ENCODE results near the gene NHSL2.

The NHSL2 gene

DNA sequence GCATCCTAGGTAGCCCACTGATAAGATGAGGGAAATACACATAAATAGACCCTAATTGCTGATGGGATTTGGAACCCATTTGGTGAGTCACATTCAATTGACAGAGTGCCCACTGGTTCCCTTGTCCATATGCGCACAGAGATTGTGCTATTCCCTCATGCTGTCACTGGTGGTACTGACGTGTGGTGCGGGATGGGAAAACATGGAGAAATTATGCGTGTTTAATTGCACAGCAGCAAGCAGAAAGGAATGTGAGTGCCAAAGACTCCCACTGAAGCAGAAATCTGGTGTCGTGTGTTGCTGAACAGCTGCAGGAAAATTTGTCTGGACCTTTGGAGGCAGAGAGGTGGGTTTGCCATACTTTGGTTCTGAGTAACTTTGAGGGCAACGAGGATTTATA is 92.2 kb downstream of the NHSL2 start:
- Histone ChIP-seq H4K20me1 (ENCODE audit: insufficient read depth, low read length) (no peaks in the 10 kb centered on the region), H3K36me3 (replicated peaks; ENCODE audit: low read depth, low read length) (no peaks in the 10 kb centered on the region), H3K4me2 (ENCODE audit: low read length) (no peak overlapping the region), H3K27ac (ENCODE audit: low read length) (no peak overlapping the region), H3K9ac (ENCODE audit: low read length) (no peak overlapping the region), H3K9me3 (ENCODE audit: insufficient read depth, low read length) (no peaks in the 10 kb centered on the region), H2AFZ (ENCODE audit: low read depth, low read length) (no peak overlapping the region), H3K79me2 (ENCODE audit: low read length) (no peaks in the 10 kb centered on the region), H3K4me3 (ENCODE audit: low read length) (no peak overlapping the region), H3K4me1 (ENCODE audit: low read length) (0 out of 2 replicates have a peak, but pooled peaks cover 2% of the 10 kb centered on the region), H3K27me3 (ENCODE audit: low read depth, low read length) (0 out of 2 replicates have a peak, but pooled peaks cover 4% of the 10 kb centered on the region)
- TF ChIP-seq, protein P1, sequence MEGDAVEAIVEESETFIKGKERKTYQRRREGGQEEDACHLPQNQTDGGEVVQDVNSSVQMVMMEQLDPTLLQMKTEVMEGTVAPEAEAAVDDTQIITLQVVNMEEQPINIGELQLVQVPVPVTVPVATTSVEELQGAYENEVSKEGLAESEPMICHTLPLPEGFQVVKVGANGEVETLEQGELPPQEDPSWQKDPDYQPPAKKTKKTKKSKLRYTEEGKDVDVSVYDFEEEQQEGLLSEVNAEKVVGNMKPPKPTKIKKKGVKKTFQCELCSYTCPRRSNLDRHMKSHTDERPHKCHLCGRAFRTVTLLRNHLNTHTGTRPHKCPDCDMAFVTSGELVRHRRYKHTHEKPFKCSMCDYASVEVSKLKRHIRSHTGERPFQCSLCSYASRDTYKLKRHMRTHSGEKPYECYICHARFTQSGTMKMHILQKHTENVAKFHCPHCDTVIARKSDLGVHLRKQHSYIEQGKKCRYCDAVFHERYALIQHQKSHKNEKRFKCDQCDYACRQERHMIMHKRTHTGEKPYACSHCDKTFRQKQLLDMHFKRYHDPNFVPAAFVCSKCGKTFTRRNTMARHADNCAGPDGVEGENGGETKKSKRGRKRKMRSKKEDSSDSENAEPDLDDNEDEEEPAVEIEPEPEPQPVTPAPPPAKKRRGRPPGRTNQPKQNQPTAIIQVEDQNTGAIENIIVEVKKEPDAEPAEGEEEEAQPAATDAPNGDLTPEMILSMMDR (IDR thresholded peaks at IDR 0.05; ENCODE audit: low read depth, low read length) = no peak
- no peak for TF ChIP-seq EZH2phosphoT487 (IDR thresholded peaks at IDR 0.05; ENCODE audit: low read depth)

DNA sequence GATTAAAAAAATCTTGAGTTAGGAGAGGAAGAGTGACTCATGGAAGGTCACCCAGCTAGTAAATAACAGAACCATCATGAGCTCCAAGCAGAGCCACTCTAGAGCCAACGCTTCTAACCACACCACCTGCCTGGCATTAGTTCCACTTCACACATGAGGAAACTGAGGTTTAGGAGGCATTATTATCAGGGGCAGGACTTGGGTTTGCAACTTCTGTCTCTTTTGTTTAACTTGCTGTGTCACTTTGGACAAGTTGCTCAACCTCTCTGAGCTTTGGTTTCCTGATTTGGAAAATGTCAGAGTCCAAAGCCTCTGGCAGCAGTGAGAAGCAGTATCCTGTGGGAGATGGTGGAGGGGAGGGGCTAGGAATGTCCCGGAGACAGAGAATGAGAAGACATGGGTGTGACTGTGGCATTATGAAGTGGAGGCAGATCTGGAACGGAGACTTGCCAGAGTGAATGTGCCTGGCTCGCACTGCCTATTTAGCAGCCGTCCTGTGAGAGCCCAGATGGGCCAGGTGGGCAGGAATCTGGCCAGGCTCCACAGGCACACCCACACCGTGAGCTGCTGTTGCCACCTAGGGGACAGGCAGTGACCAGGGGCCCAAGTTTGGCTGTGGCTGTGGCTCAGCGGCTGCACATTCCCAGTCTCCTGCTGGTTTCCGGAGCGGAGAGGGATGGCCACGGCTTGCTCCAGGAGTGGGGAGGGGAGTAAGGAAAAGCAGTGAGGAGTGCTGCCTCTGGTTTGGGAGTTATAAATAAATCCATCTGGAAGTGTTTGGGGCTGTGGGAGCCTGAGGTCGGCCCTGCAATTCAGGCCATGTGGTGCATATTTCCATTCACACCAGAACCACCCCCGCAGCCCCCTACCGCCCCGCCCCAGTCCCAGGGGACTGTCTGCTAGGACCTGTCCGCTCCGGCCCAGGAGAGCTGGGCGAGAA is 93.4 kb downstream of the NHSL2 start:
- Histone ChIP-seq H2AFZ (ENCODE audit: low read depth, low read length) (no peak overlapping the region), H3K9ac (ENCODE audit: low read length) (no peak overlapping the region), H3K4me1 (ENCODE audit: low read length) (0 out of 2 replicates have a peak, but pooled peaks cover 2% of the 10 kb centered on the region), H3K36me3 (replicated peaks; ENCODE audit: low read depth, low read length) (no peaks in the 10 kb centered on the region), H3K27me3 (ENCODE audit: low read depth, low read length) (0 out of 2 replicates have a peak, but pooled peaks cover 6% of the 10 kb centered on the region), H3K79me2 (ENCODE audit: low read length) (no peaks in the 10 kb centered on the region), H3K27ac (ENCODE audit: low read length) (no peak overlapping the region), H3K9me3 (ENCODE audit: insufficient read depth, low read length) (no peaks in the 10 kb centered on the region), H3K4me2 (ENCODE audit: low read length) (no peak overlapping the region), H3K4me3 (ENCODE audit: low read length) (no peak overlapping the region), H4K20me1 (ENCODE audit: insufficient read depth, low read length) (no peaks in the 10 kb centered on the region)
- no peak for TF ChIP-seq EZH2phosphoT487 (IDR thresholded peaks at IDR 0.05; ENCODE audit: low read depth)
- TF ChIP-seq, protein P1 (IDR thresholded peaks at IDR 0.05; ENCODE audit: low read depth, low read length) = peak; percentile 15; the same call in 1 of the 2 replicates

DNA sequence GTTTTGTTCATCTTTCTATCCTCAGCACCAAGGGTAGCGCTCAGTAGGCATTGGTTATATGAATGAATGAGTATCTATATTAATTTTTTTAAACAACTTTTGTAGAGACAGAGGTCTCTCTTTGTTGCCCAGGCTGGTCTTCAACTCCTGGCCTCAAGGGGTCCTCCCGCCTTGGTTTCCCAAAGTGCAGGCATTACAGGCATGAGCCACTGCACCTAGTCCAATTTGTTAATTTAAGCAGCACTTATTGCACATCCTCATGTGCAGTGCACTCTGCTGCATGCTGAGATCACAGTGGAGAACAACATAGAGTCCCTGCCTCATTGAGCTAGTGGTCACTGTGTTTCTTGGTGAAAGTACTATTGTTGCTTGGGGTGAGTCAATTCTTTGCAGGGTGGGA is 94.4 kb downstream of the NHSL2 start:
- no peak overlapping the region for H3K4me3 ChIP-seq (ENCODE audit: low read length)
- no peak overlapping the region for H3K9ac ChIP-seq (ENCODE audit: low read length)
- H3K36me3 ChIP-seq (replicated peaks; ENCODE audit: low read depth, low read length) = no peaks in the 10 kb centered on the region
- no peaks in the 10 kb centered on the region for H3K9me3 ChIP-seq (ENCODE audit: insufficient read depth, low read length)
- H3K79me2 ChIP-seq (ENCODE audit: low read length) = no peaks in the 10 kb centered on the region
- H3K27me3 ChIP-seq (ENCODE audit: low read depth, low read length) = peaks cover 6% of the 10 kb centered on the region; the same call in 1 of the 2 replicates
- no peak overlapping the region for H3K4me2 ChIP-seq (ENCODE audit: low read length)
- H3K27ac ChIP-seq (ENCODE audit: low read length) = no peak overlapping the region
- TF ChIP-seq, protein P1 (IDR thresholded peaks at IDR 0.05; ENCODE audit: low read depth, low read length) = no peak
- TF ChIP-seq EZH2phosphoT487 (IDR thresholded peaks at IDR 0.05; ENCODE audit: low read depth) = no peak
- no peaks in the 10 kb centered on the region for H3K4me1 ChIP-seq (ENCODE audit: low read length)
- no peak overlapping the region for H2AFZ ChIP-seq (ENCODE audit: low read depth, low read length)
- no peaks in the 10 kb centered on the region for H4K20me1 ChIP-seq (ENCODE audit: insufficient read depth, low read length)

DNA sequence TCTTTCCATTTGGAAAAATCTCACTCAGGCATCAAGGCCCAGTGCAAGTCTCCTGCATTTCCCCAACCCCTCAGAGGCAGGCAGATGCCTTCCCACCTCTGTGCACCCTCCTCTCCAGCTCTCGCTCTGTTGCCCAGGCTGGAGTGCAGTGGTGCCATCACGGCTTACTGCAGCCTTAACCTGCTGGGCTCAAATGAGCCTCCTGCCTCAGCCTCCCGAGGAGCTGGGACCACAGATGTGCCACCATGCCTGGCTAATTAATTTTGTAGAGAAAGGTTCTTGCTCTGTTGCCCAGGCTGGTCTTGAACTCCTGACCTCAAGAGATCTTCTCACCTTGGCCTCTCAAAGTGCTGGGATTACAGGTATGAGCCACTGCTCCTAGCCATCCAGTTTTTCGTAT is 95.8 kb downstream of the NHSL2 start:
- no peaks in the 10 kb centered on the region for H4K20me1 ChIP-seq (ENCODE audit: insufficient read depth, low read length)
- H2AFZ ChIP-seq (ENCODE audit: low read depth, low read length) = no peak overlapping the region
- H3K36me3 ChIP-seq (replicated peaks; ENCODE audit: low read depth, low read length) = no peaks in the 10 kb centered on the region
- TF ChIP-seq, protein P1 (IDR thresholded peaks at IDR 0.05; ENCODE audit: low read depth, low read length) = no peak
- TF ChIP-seq EZH2phosphoT487 (IDR thresholded peaks at IDR 0.05; ENCODE audit: low read depth) = no peak
- H3K9me3 ChIP-seq (ENCODE audit: insufficient read depth, low read length) = no peaks in the 10 kb centered on the region
- no peaks in the 10 kb centered on the region for H3K4me1 ChIP-seq (ENCODE audit: low read length)
- no peaks in the 10 kb centered on the region for H3K79me2 ChIP-seq (ENCODE audit: low read length)
- peaks cover 6% of the 10 kb centered on the region; the same call in 1 of the 2 replicates for H3K27me3 ChIP-seq (ENCODE audit: low read depth, low read length)
- no peak overlapping the region for H3K9ac ChIP-seq (ENCODE audit: low read length)
- H3K4me3 ChIP-seq (ENCODE audit: low read length) = no peak overlapping the region
- H3K4me2 ChIP-seq (ENCODE audit: low read length) = no peak overlapping the region
- no peak overlapping the region for H3K27ac ChIP-seq (ENCODE audit: low read length)
